Stimulated activated CD4-positive, alpha-beta T cell treated with anti-CD3 and anti-CD28 coated beads, Interleukin-4, amount 100 ng/mL, for 4 hours (primary cell): Measurements from ENCODE around the gene CIAPIN1.
"Not testable (repeated sequence)": the region's sequence is repeated elsewhere in the genome, so short reads cannot be mapped to it uniquely, and the experiment has no call there.

Source experiments
- DNase-seq, 2 experiments: peaks; one replicate each; pipeline ENCODE4 v3.0.0-alpha.2; 2020

The CIAPIN1 gene

GRCh38 chr16:57439947-57440346, 7.2 kb downstream of the CIAPIN1 start:
- DNase-seq = not testable (repeated sequence)

- no peak for DNase-seq
Observed at GRCh38 chr16:57435838-57436237, 11.3 kb downstream of the CIAPIN1 start.

GRCh38 chr16:57434003-57434402, 13.2 kb downstream of the CIAPIN1 start:
- DNase-seq = no peak

DNA sequence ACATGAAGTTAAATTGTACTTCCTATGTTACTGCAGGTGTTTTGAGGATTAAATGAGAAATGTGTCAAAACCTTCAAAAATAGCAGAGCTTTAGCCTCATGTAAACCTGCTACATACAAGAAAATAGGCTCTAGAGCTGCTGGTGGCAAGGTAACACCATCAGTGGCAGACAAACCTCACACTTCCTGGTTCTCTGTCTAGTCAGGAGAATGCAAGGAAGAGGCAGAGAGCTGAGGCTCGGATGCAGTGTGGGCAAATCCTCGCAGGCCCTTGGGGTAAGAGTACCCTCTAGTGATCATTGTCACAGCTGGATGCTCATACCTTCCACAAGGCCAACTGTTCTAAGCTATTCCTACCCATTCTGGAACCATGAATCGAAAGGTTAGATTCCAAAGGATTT, 14.2 kb downstream of the CIAPIN1 start:
- DNase-seq = no peak

DNA sequence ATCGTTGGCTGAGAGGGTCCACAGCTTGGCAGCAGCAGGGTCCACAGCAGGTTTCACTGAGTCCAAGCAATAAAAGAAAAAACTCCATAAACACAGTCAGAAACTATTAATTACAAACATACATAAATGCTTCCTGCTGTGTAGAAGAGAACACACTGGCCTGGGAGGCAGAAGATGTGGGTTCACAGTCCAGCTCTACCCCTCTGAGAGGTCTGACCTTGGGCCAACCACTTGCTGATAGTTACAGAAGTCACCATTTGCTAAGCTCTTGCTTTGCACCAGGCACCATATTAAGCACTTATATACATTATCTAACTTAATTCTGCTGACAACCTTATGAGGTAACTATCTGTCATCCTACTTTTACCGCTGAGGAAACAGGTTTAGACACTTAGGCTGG, 14.7 kb downstream of the CIAPIN1 start:
- DNase-seq = no peak

DNA sequence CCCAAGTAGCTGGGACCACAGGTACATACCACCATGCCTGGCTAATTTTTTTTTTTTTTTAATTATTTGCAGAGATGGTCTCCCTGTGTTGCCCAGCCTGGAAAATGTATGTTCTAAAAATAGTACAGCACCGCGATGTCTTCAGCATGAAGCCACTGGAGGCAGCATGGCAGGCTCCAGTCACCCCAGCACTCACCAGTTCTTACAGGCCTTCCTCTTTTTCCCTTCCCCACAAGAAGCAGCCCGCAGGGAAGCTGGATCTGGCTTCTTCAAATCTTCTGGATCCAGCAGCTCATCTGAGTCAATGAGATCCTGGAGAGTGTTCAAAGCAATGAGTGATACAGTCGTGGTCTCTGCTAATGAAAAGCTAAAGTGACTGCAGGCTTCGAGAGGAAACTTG, 16.2 kb downstream of the CIAPIN1 start:
- no peak for DNase-seq

GRCh38 chr16:57427824-57428223, 19.4 kb downstream of the CIAPIN1 start:
- DNase-seq = no peak

DNA sequence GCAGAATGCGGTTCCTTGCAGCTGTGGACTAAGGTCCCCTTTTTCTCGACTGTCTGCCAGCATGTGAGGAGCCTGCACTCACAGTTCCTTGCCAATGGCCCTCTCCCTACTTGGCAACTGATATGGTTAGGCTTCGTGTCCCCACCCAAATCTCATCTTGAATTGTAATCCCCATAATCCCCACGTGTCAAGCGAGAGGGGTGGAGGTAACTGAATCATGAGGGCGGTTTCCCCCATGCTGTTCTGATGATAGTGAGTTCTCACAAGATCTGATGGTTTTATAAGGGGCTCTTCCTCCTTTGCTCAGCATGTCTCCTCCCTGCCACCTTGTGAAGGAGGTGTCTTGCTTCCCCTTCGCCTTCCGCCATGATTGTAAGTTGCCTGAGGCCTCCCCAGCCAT, 19.9 kb downstream of the CIAPIN1 start:
- no peak for DNase-seq

- no peak for DNase-seq
Observed at GRCh38 chr16:57426356-57426755, 20.8 kb downstream of the CIAPIN1 start.

DNA sequence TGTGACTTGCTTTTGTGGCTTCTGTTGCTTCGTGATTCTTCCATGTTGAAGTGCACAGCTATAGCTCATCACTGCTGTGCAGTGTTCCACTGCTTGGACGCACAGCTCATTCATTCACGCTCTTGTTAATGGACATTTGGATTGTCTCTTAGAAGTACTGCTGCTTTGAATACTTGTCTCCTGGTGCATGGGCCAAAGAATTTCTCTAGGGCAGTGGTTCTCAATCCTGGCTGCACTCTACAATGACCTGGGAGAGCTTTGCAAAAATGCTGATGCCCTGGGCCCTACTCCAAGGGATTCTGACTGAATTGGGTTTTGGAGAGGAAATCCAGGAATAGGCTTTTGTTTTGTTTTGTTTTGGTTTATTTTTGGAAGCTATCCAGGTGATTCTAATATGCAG, 22.6 kb downstream of the CIAPIN1 start:
- no peak for DNase-seq

DNA sequence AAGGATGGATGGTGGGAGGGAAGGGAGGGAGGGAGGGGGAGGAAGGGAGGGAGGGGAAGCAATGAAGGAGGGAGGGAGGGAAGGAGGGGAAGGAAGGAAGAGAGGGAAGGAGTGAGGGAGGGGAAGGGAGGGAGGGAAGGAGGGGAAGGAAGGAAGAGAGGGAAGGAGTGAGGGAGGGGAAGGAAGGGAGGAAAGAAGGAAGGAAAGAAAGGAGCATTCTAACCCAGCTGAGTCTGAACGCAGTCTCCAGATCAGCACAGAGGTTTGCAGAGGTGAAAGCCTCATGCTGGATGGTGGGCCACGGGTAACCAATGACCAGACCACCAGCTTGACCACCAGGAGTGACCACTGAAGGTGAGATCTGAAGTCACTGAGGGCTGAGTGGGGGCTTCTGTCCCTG, 24.0 kb downstream of the CIAPIN1 start:
- DNase-seq = no peak

DNA sequence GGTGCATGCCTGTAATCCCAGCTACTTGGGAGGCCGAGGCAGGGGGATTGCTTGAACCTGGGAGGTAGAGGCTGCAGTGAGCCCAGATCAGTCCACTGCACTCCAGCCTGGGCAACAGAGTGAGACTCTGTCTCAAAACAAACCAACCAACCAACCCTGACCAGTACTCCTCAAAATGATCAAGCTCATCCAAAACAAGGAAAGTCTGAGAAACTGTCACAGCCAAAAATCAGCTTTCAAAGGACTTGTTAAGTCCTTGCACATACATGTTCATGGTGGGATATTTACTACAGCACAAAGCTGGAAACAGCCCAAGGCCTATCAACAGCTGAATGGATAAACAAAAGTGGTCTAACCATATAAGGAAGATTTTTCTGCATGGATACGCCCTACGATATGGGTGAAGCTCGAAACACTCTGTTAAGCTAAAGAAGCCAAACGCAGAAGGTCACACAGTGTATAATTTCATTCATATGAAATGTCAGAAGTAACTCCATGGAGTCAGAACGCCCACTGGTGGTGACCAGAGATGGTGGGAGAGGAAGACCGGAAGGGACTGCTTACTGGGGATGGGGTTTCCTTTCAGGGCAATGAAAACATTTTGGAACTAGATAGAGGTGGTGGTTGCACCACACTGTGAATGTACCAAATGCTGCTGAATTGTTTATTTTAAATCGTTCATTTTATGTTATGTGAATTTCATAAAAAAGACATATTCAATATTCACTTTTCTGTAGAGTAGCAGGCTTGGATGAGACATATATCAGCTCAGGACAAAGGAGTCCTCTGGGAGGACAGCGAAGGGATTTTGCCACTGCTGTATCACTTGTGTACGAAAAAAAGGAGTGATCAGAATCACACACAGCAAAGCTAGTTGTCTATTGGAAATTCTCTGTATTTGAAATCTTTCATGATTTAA, 24.9 kb downstream of the CIAPIN1 start:
- no peak for DNase-seq

GRCh38 chr16:57419506-57419905, 27.7 kb downstream of the CIAPIN1 start:
- no peak for DNase-seq

- no peak for DNase-seq
Observed at GRCh38 chr16:57416084-57416483, 31.1 kb downstream of the CIAPIN1 start.

DNA sequence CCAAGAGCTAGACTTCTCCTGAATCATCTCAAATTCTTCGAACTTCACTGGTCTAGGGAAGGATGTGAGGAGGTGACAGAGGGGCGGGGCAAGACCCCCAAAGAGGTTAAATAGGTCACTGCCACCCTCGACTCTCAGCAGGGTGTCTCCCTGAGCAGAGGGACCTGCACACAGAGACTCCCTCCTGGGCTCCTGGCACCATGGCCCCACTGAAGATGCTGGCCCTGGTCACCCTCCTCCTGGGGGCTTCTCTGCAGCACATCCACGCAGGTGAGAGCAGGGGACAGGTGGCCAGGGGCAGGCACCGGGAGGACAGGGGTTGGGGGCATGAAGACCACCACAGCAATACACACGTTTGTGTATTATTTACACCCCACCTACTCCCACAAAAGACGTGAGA, 33.5 kb downstream of the CIAPIN1 start:
- DNase-seq = no peak

DNA sequence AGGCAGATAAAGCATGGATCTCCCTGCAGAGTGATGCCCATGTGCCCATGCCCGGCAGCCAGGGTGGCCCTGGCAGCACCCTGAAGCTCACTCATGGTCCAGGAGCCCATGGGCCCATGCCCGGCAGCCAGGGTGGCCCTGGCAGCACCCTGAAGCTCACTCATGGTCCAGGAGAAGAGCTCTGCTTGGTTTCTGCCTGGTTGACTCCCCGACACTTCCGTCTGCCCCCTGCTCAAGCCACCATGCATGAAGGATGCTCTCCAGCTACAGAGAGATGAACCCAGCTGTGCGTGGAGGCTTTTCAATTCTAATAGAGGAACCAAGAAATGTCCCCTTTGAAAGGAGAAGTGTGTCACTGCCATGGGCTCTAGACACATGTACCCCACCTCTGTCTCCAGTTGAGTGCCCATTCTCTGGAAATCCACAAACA, 33.9 kb downstream of the CIAPIN1 start:
- no peak for DNase-seq

- DNase-seq = no peak
Observed at GRCh38 chr16:57412584-57412983, 34.6 kb downstream of the CIAPIN1 start.

DNA sequence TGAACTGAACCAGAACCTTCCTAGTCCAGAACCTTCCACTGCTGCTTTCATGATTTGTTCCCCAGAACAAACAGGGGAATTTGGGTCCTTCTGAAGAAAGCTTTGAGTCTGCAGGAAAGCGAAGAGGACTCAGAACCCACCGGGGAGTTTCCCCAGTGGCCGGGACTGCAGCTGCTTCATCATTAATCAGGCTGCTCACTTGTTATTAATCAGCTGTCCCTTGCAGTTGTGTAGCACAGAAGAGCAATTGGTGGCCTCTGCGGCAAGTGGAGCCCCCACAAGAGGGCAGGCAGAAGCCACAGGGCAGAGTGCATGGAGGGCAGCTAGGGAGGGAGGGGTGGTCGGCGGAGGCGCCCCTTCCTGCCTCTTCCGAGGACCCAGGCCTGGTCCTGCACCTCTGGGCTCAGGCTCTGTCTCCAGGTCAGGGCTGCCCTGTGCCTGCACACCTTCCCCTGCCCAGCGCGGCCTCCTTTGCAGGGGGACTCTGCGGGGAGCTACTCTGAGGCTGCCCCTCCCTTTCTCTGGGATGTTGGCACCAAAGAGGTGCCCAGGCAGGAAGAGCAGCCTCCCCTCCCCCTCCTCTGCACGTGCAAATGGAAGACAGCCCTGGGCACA, 35.7 kb downstream of the CIAPIN1 start:
- no peak for DNase-seq

- no peak for DNase-seq
Observed at GRCh38 chr16:57409870-57410587, 37.2 kb downstream of the CIAPIN1 start.

- no peak for DNase-seq
Observed at GRCh38 chr16:57409065-57409464, 38.1 kb downstream of the CIAPIN1 start.

DNA sequence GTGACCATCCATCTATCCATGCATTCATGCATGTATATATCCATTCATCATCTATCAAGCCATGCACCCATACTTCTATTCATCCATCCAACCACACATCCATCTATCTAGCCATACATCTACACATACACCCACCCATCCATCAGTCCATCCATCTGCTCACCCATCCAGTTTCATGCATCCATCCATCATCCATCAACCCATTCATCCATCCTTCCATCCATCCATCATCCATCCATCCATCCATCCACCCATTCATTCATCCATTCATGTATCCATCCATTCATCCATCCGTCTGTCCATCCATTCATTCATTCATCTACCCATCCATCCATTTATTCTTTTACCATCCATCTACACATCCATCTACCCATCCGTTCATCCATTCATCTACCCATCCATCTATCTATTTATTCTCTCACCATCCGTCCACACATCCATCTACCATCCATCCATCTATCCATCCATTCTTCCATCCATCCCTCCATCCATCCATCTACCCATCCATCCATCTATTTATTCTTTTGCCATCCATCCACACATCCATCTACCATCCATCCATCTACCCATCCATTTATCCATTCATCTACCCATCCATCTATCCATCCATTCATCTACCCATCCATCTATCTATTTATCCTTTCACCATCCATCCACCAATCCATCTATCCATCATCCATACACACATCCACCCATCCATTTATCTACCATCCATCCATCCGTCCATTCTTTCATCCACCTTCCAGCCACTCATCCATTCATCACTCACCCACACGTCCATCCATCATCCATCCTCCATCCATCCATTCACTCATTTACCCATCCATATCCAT, 39.4 kb downstream of the CIAPIN1 start:
- no peak for DNase-seq

- DNase-seq = no peak
Observed at GRCh38 chr16:57406881-57407280, 40.3 kb downstream of the CIAPIN1 start.

DNA sequence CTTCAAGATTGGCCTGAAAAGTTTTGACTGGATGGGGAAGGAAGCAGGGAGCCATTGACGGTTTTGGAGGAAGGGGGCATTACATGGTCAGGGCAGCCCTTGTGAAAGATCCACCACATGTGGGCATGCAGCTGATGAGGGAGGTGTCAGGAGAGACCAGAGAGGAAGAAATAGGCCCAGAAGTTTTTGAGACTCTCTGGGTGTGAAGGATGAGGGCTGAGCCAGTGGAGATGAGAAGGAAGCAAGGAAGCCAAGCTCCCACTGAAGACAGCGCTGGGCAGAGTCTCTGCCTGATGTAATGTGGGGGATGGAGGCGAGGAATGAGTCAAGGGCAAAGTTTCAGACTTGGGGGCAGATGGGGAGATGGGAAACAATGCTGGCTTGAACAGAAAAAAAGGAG, 42.1 kb downstream of the CIAPIN1 start:
- DNase-seq = no peak
